SU-DHL-6 (cell line): ENCODE measurements around the gene ZNF592.

Source experiments
- H2AFZ ChIP-seq: fragments of 200-600 bp; sonication (generic); 2 replicates; pipeline ENCODE4 v1.6.1; 2014; ENCODE audit warnings: low read depth, mild to moderate bottlenecking, moderate library complexity, mixed read lengths, antibody characterized with exemption, low read length; ENCODE audit not compliant: severe bottlenecking
- H3F3A ChIP-seq: fragments of 200-600 bp; shearing (Covaris generic); 2 replicates; pipeline ENCODE4 v1.6.0; 2016; ENCODE audit warnings: antibody characterized with exemption, mild to moderate bottlenecking; ENCODE audit not compliant: insufficient read depth
- H3K27ac ChIP-seq: fragments of 200-600 bp; sonication (generic); 2 replicates; pipeline ENCODE4 v1.5.1; 2016; ENCODE audit warnings: low read depth, mild to moderate bottlenecking, low read length, moderate library complexity, mixed read lengths
- H3K27me3 ChIP-seq: fragments of 200-600 bp; sonication (generic), shearing (Covaris generic); 2 replicates; pipeline ENCODE4 v1.6.0; 2014; ENCODE audit warnings: mild to moderate bottlenecking, low read length
- H3K36me3 ChIP-seq: fragments of 200-600 bp; sonication (generic); 2 replicates; pipeline ENCODE4 v1.6.1; 2014; ENCODE audit warnings: mild to moderate bottlenecking, low read length, mixed read lengths
- H3K4me2 ChIP-seq: fragments of 300-600, 200-600 bp; shearing (Covaris generic), sonication (generic); 2 replicates; pipeline ENCODE4 v1.6.0; 2014; ENCODE audit warnings: low read length, low read depth, mild to moderate bottlenecking; ENCODE audit not compliant: poor library complexity, severe bottlenecking
- H3K4me3 ChIP-seq: fragments of 200-600 bp; sonication (generic); 2 replicates; pipeline ENCODE4 v1.5.1; 2014; ENCODE audit warnings: antibody characterized with exemption, low read length, mild to moderate bottlenecking, mixed read lengths; ENCODE audit not compliant: insufficient read depth, poor library complexity, severe bottlenecking
- H3K79me2 ChIP-seq: fragments of 200-600 bp; sonication (generic); 2 replicates; pipeline ENCODE4 v1.6.1; 2014; ENCODE audit warnings: mild to moderate bottlenecking, low read length, moderate library complexity; ENCODE audit not compliant: insufficient read depth
- H3K9ac ChIP-seq: fragments of 200-600 bp; sonication (generic); 2 replicates; pipeline ENCODE4 v1.7.0; 2014; ENCODE audit warnings: mild to moderate bottlenecking, low read length
- H3K9me2 ChIP-seq: fragments of 200-600 bp; sonication (generic); replicated peaks from 2 replicates; pipeline ENCODE4 v1.6.1; 2014; ENCODE audit warnings: low read length; ENCODE audit not compliant: insufficient read depth
- H3K9me3 ChIP-seq: fragments of 200-600 bp; sonication (generic); 2 replicates; pipeline ENCODE4 v1.6.1; 2014; ENCODE audit warnings: low read length, mixed read lengths; ENCODE audit not compliant: insufficient read depth
- H4K20me1 ChIP-seq: fragments of 200-600 bp; sonication (generic); 2 replicates; pipeline ENCODE4 v1.6.1; 2014; ENCODE audit warnings: low read depth, mild to moderate bottlenecking, antibody characterized with exemption, low read length, moderate library complexity, mixed read lengths
- CTCF ChIP-seq: fragments of 200-600 bp; sonication (generic); IDR thresholded peaks from one replicate; pipeline ENCODE4 v1.5.1; 2017; ENCODE audit warnings: antibody characterized with exemption, mild to moderate bottlenecking, low read length, moderate library complexity; ENCODE audit not compliant: insufficient read depth, poor library complexity, severe bottlenecking
- EZH2phosphoT487 ChIP-seq: fragments of 200-600 bp; sonication (generic), shearing (Covaris generic); conservative IDR thresholded peaks from 2 replicates; pipeline ENCODE4 v1.6.1; 2018; ENCODE audit warnings: mild to moderate bottlenecking, antibody characterized with exemption, low read length, moderate library complexity, mixed read lengths

Gene ZNF592

DNA sequence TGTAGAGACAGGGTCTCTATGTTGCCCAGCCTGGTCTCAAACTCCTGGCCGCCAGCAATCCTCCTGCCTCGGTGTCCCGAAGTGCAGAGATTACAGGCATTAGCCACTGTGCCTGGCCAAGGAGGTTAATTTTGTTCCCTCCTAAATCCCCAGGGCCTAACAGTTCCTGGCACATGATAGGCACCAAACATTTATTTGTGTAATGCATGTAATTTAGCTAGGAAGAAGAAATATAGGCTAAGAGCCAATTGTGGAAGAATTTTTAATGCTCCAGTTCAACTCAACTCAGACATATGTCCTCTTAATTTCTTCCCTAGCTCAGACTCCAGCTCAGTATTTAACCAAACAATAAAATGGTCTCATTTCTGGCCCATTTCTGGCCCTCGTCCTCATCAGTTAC lies 7.7 kb upstream of the ZNF592 start:
- H3K4me2 ChIP-seq = no peak overlapping the region
- no peak overlapping the region for H3K9ac ChIP-seq
- H3K27ac ChIP-seq = no peak overlapping the region
- H2AFZ ChIP-seq = no peak overlapping the region
- TF ChIP-seq CTCF (no peak), EZH2phosphoT487 (no peak)
- peaks cover 25% of the 10 kb centered on the region for H3F3A ChIP-seq
- H3K9me2 ChIP-seq = no peaks in the 10 kb centered on the region
- no peaks in the 10 kb centered on the region for H3K27me3 ChIP-seq
- no peak overlapping the region for H3K4me3 ChIP-seq
- no peaks in the 10 kb centered on the region for H4K20me1 ChIP-seq
- H3K36me3 ChIP-seq = no peaks in the 10 kb centered on the region
- H3K79me2 ChIP-seq = no peaks in the 10 kb centered on the region
- H3K9me3 ChIP-seq = no peaks in the 10 kb centered on the region

GRCh38 chr15:84741121-84741520 lies 7.3 kb upstream of the ZNF592 start:
- Histone ChIP-seq H3K9me3 (no peaks in the 10 kb centered on the region), H3K27ac (no peak overlapping the region), H4K20me1 (no peaks in the 10 kb centered on the region), H3F3A (peaks cover 21% of the 10 kb centered on the region), H2AFZ (no peak overlapping the region), H3K4me2 (no peak overlapping the region), H3K79me2 (no peaks in the 10 kb centered on the region), H3K4me3 (no peak overlapping the region), H3K9ac (no peak overlapping the region), H3K9me2 (no peaks in the 10 kb centered on the region), H3K36me3 (no peaks in the 10 kb centered on the region), H3K27me3 (no peaks in the 10 kb centered on the region)
- TF ChIP-seq CTCF = no peak
- TF ChIP-seq EZH2phosphoT487 = no peak

DNA sequence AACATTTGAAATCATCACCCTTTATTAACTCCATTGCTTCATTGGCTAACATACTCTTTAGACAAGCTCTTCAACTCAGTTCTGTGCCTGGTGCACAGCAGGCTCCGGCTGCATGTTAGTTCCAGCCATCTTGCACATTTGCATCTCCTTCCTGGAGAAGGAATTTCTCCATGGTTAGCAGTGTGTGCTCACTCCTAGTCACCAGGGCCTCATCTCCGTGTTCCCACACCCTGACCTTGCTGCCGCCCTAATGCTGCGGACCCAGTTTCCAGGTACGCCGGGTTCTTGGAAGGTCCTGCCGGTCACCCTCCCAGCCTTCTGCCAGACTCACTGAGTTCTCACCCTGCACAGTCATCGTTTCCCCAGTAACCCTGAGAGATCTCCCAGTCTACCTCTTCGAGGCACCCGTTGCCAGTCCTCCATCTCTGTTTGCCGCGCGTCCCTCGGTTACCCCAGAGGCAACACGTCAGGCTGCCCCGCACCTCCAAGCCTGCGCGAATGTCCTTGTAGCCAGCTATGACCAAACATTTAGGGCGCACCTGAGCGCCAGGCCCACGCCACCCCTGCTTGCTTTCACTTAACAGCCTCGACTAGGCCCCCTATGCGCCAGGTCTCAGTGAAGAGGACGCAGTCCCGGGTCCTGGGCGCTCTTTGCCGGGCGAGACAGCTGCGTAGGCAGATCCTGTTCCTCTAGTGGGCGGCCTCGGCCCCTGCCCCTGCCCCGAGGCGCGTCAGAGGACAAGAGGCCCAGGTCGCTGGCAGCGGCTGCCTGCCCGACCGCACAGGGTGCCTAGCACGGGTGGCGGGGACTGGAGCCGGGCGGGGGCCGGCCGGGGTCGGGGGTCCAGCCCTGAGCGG lies 747 bp upstream of the ZNF592 start:
- Histone ChIP-seq H3F3A (peaks cover 16% of the 10 kb centered on the region), H3K79me2 (peaks cover 39% of the 10 kb centered on the region), H3K27ac (peak overlapping the region; percentile 75), H3K9me2 (no peaks in the 10 kb centered on the region), H3K4me2 (peak overlapping the region; percentile 61), H3K9me3 (no peaks in the 10 kb centered on the region), H3K9ac (peak overlapping the region; percentile 71), H2AFZ (peak overlapping the region; percentile 40), H3K4me3 (peak overlapping the region; percentile 56), H4K20me1 (peaks cover 11% of the 10 kb centered on the region), H3K36me3 (no peaks in the 10 kb centered on the region), H3K27me3 (no peaks in the 10 kb centered on the region)
- TF ChIP-seq CTCF (no peak), EZH2phosphoT487 (no peak)
